Brain microvascular endothelial cell (primary cell): ENCODE results near the gene COG2.

Experiments
- DNase-seq: peaks from one replicate; pipeline ENCODE4 v3.0.0-alpha.2; 2020
- H3K27ac ChIP-seq: fragments of 250-450 bp; sonication (Bioruptor Pico); 2 replicates; pipeline ENCODE4 v1.5.1; 2020; ENCODE audit warnings: mild to moderate bottlenecking, moderate library complexity
- H3K27me3 ChIP-seq: fragments of 250-450 bp; sonication (Bioruptor Pico); replicated peaks from 2 replicates; pipeline ENCODE4 v1.5.1; 2020; ENCODE audit warnings: mild to moderate bottlenecking
- H3K36me3 ChIP-seq: fragments of 250-450 bp; sonication (Bioruptor Pico); replicated peaks from 2 replicates; pipeline ENCODE4 v1.5.1; 2020; ENCODE audit warnings: mild to moderate bottlenecking
- H3K4me3 ChIP-seq: 2 replicates; pipeline ENCODE4 v1.5.1; 2011; ENCODE audit warnings: low read depth, mild to moderate bottlenecking, control low read depth, low read length, moderate library complexity
- in situ Hi-C: cut with HindIII; loops from 2 replicates; pipeline ENCODE4 v1.10.0; 2017; ENCODE audit warnings: low sequenced_read_pairs, low pct_ligation_motif_present
- TF ChIP-seq, protein P1 (sequence below): IDR thresholded peaks from 2 replicates; pipeline ENCODE4 v1.5.1; 2011; ENCODE audit warnings: low read depth, mild to moderate bottlenecking, moderate library complexity, low read length, control low read depth, inconsistent platforms; ENCODE audit errors: missing control alignments

The COG2 gene

DNA sequence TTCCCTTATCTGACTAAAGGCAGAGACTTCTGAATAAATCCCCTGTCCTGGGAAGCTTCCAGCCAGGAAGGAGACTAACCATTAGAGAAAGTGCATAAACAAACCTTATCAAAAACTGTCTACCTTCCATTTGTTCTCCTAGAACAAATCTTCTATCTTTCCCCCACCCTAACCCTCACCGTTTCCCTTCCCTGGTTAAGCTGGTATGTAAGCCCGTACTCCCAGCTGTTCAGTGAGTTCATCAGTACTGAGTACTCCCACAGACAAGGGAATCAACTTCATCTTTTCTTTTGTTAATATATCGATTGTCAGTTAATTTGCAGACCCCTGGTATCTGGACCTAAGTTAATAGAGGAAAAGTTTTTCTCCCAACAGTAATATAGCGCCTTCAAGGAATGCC is 20.1 kb upstream of the COG2 start:
- H3K27me3 ChIP-seq: no peaks in the 10 kb centered on the region
- TF ChIP-seq, protein P1, sequence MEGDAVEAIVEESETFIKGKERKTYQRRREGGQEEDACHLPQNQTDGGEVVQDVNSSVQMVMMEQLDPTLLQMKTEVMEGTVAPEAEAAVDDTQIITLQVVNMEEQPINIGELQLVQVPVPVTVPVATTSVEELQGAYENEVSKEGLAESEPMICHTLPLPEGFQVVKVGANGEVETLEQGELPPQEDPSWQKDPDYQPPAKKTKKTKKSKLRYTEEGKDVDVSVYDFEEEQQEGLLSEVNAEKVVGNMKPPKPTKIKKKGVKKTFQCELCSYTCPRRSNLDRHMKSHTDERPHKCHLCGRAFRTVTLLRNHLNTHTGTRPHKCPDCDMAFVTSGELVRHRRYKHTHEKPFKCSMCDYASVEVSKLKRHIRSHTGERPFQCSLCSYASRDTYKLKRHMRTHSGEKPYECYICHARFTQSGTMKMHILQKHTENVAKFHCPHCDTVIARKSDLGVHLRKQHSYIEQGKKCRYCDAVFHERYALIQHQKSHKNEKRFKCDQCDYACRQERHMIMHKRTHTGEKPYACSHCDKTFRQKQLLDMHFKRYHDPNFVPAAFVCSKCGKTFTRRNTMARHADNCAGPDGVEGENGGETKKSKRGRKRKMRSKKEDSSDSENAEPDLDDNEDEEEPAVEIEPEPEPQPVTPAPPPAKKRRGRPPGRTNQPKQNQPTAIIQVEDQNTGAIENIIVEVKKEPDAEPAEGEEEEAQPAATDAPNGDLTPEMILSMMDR: no peak
- in situ Hi-C loops: no loop called here
- H3K4me3 ChIP-seq: no peak overlapping the region
- no peaks in the 10 kb centered on the region for H3K36me3 ChIP-seq
- DNase-seq: no peak
- H3K27ac ChIP-seq: no peak overlapping the region

DNA sequence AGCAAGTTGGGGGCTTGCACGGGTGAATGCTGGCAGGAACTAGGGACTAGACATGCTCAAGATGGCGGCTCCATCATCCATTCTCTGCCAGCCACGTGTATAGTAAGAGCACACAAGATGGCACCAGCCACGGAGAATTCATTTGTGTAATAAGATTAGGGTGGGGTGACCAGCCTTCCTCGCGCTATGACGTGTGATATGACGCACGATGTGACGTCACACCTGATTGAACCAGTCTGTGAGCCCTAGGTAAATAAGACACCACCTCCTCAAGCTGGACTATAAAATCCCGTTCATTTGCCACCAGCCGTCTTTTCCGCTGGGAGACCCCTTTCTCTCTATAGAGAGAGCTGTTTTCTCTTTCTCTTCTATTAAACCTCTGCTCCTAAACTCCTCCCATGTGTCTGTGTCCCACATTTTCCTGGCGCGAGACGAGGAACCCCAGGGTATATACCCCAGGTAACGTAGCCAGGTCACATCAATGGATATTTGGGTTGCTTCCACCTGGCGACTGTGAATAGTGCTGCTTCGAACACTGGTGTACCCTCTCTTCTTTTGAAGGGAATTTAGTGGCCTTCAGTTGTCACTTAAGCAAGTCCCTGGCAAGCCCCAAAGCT is 18.1 kb upstream of the COG2 start:
- H3K36me3 ChIP-seq: no peaks in the 10 kb centered on the region
- no peak overlapping the region for H3K4me3 ChIP-seq
- TF ChIP-seq, protein P1: no peak
- in situ Hi-C loops: no loop called here
- no peak overlapping the region for H3K27ac ChIP-seq
- no peaks in the 10 kb centered on the region for H3K27me3 ChIP-seq
- DNase-seq: no peak

DNA sequence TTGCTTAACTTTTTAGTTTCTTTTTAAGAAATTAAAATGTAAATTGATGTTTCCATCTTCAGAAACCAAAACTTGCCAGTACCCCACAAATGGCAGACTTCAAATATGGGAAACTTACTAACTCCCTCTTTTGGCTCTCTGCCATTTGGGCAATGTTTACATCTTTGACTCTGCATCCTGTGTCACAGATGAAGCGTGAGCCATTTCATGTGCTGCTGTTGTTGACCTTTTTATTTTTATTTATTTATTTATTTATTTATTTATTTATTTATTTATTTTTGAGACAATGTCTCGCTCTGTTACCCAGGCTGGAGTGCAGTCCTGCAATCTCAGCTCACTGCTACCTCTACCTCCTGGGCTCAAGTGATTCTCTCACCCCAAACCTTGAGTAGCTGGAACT is 16.0 kb upstream of the COG2 start:
- in situ Hi-C loops: no loop called here
- Histone ChIP-seq H3K36me3 (no peaks in the 10 kb centered on the region), H3K4me3 (no peak overlapping the region), H3K27me3 (no peaks in the 10 kb centered on the region), H3K27ac (no peak overlapping the region)
- TF ChIP-seq, protein P1: no peak
- DNase-seq: no peak

DNA sequence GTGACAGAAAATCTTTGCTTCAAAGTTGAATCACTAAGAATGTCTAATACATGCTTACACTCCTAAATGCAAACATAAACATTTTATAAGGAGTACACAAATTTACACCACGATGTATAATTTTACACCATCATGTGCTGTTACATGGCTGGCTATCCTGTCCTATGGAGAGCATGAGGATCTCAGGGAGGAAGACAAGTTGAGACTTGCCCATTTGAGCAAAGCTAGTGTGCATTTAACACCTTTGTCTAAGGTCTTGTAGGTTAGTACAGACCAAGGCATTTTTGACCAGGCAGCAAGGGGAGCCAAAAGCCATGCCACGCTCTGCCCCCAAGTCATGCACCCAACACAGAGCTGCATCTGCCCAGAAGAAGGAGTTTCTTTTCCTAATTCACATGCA is 14.5 kb upstream of the COG2 start:
- H3K27ac ChIP-seq: no peak overlapping the region
- H3K4me3 ChIP-seq: no peak overlapping the region
- no peaks in the 10 kb centered on the region for H3K36me3 ChIP-seq
- DNase-seq: no peak
- no peaks in the 10 kb centered on the region for H3K27me3 ChIP-seq
- in situ Hi-C loops: no loop called here
- TF ChIP-seq, protein P1: no peak

DNA sequence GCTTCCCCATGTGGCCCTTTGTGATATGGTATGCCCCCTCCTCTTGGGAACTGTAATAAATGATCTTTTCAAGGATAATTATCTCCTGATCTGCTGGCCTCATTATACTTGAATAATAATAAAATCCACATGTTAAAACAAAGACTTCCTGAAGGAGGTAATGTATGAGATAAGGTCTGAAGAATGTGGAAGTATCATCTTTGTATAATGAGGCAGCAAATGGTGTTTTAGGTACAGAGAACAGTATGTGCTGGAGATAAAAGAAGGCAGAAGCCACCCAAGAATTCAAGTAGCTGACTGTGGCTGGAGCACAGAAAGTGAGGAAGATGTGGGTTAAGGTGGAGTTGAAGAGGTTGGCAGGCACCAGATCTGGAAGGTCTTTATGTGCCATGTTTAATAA is 12.8 kb upstream of the COG2 start:
- no peak for DNase-seq
- in situ Hi-C loops: no loop called here
- no peak overlapping the region for H3K4me3 ChIP-seq
- H3K27ac ChIP-seq: no peak overlapping the region
- H3K27me3 ChIP-seq: no peaks in the 10 kb centered on the region
- TF ChIP-seq, protein P1: no peak
- no peaks in the 10 kb centered on the region for H3K36me3 ChIP-seq

DNA sequence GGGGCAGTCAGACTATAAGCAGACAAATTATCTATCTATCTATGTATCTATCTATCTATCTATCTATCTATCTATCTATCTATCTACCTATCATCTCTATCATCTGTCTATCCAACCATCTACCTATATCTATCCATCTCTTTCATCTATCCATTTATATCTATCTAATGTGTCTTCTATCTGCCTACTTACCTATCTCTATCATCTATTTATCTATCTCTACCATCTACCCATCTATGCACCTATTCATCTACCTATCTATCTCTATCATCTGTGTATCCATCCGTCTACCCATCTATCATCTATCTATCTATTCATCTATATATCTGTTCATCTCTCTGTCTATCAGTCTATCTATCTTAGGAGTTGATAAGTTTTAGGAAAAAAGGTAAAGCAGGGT is 10.8 kb upstream of the COG2 start:
- H3K27me3 ChIP-seq: no peaks in the 10 kb centered on the region
- H3K36me3 ChIP-seq: no peaks in the 10 kb centered on the region
- no peak overlapping the region for H3K4me3 ChIP-seq
- TF ChIP-seq, protein P1: no peak
- H3K27ac ChIP-seq: no peak overlapping the region
- in situ Hi-C loops: no loop called here
- DNase-seq: no peak
